Measurements from ENCODE around the gene SLC2A5.

- no peak for TF ChIP-seq SUZ12 (IDR thresholded peaks at IDR 0.05; ENCODE audit: extremely low read depth, insufficient read depth, insufficient read length)
- no peak for TF ChIP-seq ZNF274 (IDR thresholded peaks at IDR 0.05; ENCODE audit: low read depth, low read length)
Observed at GRCh38 chr1:9112961-9113880, 43.8 kb upstream of the SLC2A5 start.
